HepG2 (cell line): Measurements from ENCODE around the gene ULK4. TPM values are rescaled to one million over a fixed set of nuclear protein-coding genes. Genes with fewer than 3 reads are reported as not detected.

Experiments
- CTCF ChIP-seq: sonication (generic); formaldehyde crosslinking; IDR thresholded peaks from 2 replicates; pipeline ENCODE4 v1.5.0; 2020; ENCODE audit warnings: mild to moderate bottlenecking, missing genetic modification reagents, moderate library complexity
- ETV5 ChIP-seq: IDR thresholded peaks from 2 replicates; pipeline ENCODE4 v1.6.1; 2018; ENCODE audit warnings: missing biosample characterization, missing genetic modification reagents, inconsistent platforms, borderline replicate concordance
- FOXO1 ChIP-seq: sonication (generic); formaldehyde crosslinking; IDR thresholded peaks from 2 replicates; pipeline ENCODE4 v1.4.0; 2020; ENCODE audit warnings: missing genetic modification reagents
- GFI1 ChIP-seq: sonication (generic); formaldehyde crosslinking; IDR thresholded peaks from 2 replicates; pipeline ENCODE4 v1.5.0; 2020; ENCODE audit warnings: missing genetic modification reagents, mild to moderate bottlenecking, borderline replicate concordance
- HDAC2 ChIP-seq: sonication (generic); formaldehyde crosslinking; IDR thresholded peaks from 2 replicates; pipeline ENCODE4 v1.4.0; 2020; ENCODE audit warnings: missing genetic modification reagents
- IKZF4 ChIP-seq: sonication (generic); formaldehyde crosslinking; IDR thresholded peaks from 2 replicates; pipeline ENCODE4 v1.5.1; 2020; ENCODE audit warnings: borderline replicate concordance, mild to moderate bottlenecking, low read depth, missing genetic modification reagents; ENCODE audit errors: not compliant biosample characterization
- IRF1 ChIP-seq: sonication (generic); formaldehyde crosslinking; IDR thresholded peaks from 2 replicates; pipeline ENCODE4 v1.4.0; 2020; ENCODE audit warnings: low read depth, mild to moderate bottlenecking, missing genetic modification reagents
- KMT2A ChIP-seq: sonication (generic); formaldehyde crosslinking; IDR thresholded peaks from 2 replicates; pipeline ENCODE4 v1.4.0; 2020; ENCODE audit warnings: missing genetic modification reagents
- MAFF ChIP-seq: IDR thresholded peaks from 2 replicates; pipeline ENCODE4 v1.6.1; 2011; ENCODE audit warnings: low read depth, low read length, improper control_type of control experiment
- MLX ChIP-seq: IDR thresholded peaks from 2 replicates; pipeline ENCODE4 v1.6.1; 2016
- MXD4 ChIP-seq: IDR thresholded peaks from 2 replicates; pipeline ENCODE4 v1.6.1; 2016; ENCODE audit warnings: mild to moderate bottlenecking, missing biosample characterization, missing genetic modification reagents
- NR2C2 ChIP-seq: sonication (generic); formaldehyde crosslinking; IDR thresholded peaks from 2 replicates; pipeline ENCODE4 v1.4.0; 2020; ENCODE audit warnings: missing genetic modification reagents, mild to moderate bottlenecking, moderate library complexity, borderline replicate concordance
- POLR2G ChIP-seq: fragments of 200-400 bp; formaldehyde crosslinking; IDR thresholded peaks from 2 replicates; pipeline ENCODE4 v1.6.1; 2018; ENCODE audit warnings: mild to moderate bottlenecking, low read depth, low read length, moderate library complexity
- RBM22 ChIP-seq: fragments of 200-400 bp; formaldehyde crosslinking; optimal IDR thresholded peaks from 2 replicates; pipeline ENCODE3; 2017; ENCODE audit warnings: mild to moderate bottlenecking, low read length, moderate library complexity
- SMAD3 ChIP-seq: sonication (generic); formaldehyde crosslinking; IDR thresholded peaks from 2 replicates; pipeline ENCODE4 v1.4.0; 2020; ENCODE audit warnings: missing genetic modification reagents
- SRY ChIP-seq: sonication (generic); formaldehyde crosslinking; IDR thresholded peaks from 2 replicates; pipeline ENCODE4 v1.8.0; 2022; ENCODE audit warnings: mild to moderate bottlenecking, missing genetic modification reagents
- ZBTB43 ChIP-seq: sonication (generic); formaldehyde crosslinking; conservative IDR thresholded peaks from 2 replicates; pipeline ENCODE4 v1.4.0; 2020; ENCODE audit warnings: missing genetic modification reagents
- ZBTB7A ChIP-seq: sonication (generic); formaldehyde crosslinking; IDR thresholded peaks from 2 replicates; pipeline ENCODE4 v1.8.0; 2022; ENCODE audit warnings: mild to moderate bottlenecking, missing genetic modification reagents
- ZNF101 ChIP-seq: sonication (generic); formaldehyde crosslinking; IDR thresholded peaks from 2 replicates; pipeline ENCODE4 v1.4.0; 2020; ENCODE audit warnings: mild to moderate bottlenecking, low read depth, missing genetic modification reagents, borderline replicate concordance
- ZNF232 ChIP-seq: sonication (generic); formaldehyde crosslinking; IDR thresholded peaks from 2 replicates; pipeline ENCODE4 v1.4.0; 2020; ENCODE audit warnings: missing genetic modification reagents, borderline replicate concordance
- ZNF256 ChIP-seq: sonication (generic); formaldehyde crosslinking; conservative IDR thresholded peaks from 2 replicates; pipeline ENCODE4 v1.4.0; 2020; ENCODE audit warnings: missing genetic modification reagents
- ZNF34 ChIP-seq: sonication (generic); formaldehyde crosslinking; IDR thresholded peaks from 2 replicates; pipeline ENCODE4 v1.4.0; 2020; ENCODE audit warnings: mild to moderate bottlenecking, missing genetic modification reagents, borderline replicate concordance
- ZNF549 ChIP-seq: sonication (generic); formaldehyde crosslinking; IDR thresholded peaks from 2 replicates; pipeline ENCODE4 v1.5.0; 2020; ENCODE audit warnings: missing genetic modification reagents
- ZNF607 ChIP-seq: sonication (generic); formaldehyde crosslinking; IDR thresholded peaks from 2 replicates; pipeline ENCODE4 v1.5.1; 2020; ENCODE audit warnings: missing genetic modification reagents, mild to moderate bottlenecking, borderline replicate concordance
- ZNF629 ChIP-seq: sonication (generic); formaldehyde crosslinking; conservative IDR thresholded peaks from 2 replicates; pipeline ENCODE4 v1.5.0; 2020; ENCODE audit warnings: missing genetic modification reagents
- ZNF772 ChIP-seq: sonication (generic); formaldehyde crosslinking; IDR thresholded peaks from 2 replicates; pipeline ENCODE4 v1.5.0; 2020; ENCODE audit warnings: mild to moderate bottlenecking, missing genetic modification reagents
- polyA plus RNA-seq, 8 experiments: library from polyadenylated mRNA; depleted of rRNA in 3 of 8; stranded (reverse) in 7 of 8; unstranded in 1 of 8; fragments of >200 nt; fragmentation: Illumina TruSeq in 4 of 8; extraction: Trizol in 4 of 8; gene quantifications; 2 replicates each; pipeline versions ENCODE4 v1.2.1 to v1.2.3, GENCODE V29; 2011 to 2016; ENCODE audit warnings: low read depth in 4 of 8, missing spikeins in 1 of 8, mixed read lengths in 1 of 8; ENCODE audit not compliant: insufficient read depth in 1 of 8
- total RNA-seq, 5 experiments: library from RNA; depleted of rRNA; stranded (reverse); fragments of >200 nt; fragmentation: Illumina TruSeq; extraction: Trizol; gene quantifications; 2 replicates each; pipeline ENCODE4 v1.2.3, GENCODE V29; 2016; ENCODE audit warnings: low read depth in 1 of 5

ULK4 gene
- total and polyA plus RNA-seq, 2 of the 13 experiments (the other 11 are each of a cell fraction or from before 2014, with no cell fraction given), result 6.7 to 11.8 TPM

GRCh38 chr3:41198950-41199865 is 762.7 kb downstream of the ULK4 start, which contains the start of gene CTNNB1 (continued):
- no peak for TF ChIP-seq CTCF (CRISPR knock-in tag)
- TF ChIP-seq IRF1 (CRISPR knock-in tag), result no peak
- no peak for TF ChIP-seq MAFF
- TF ChIP-seq RBM22, result peak; percentile 75
- TF ChIP-seq ZNF607, result peak; percentile 55
- TF ChIP-seq IKZF4 (CRISPR knock-in tag), result no peak
- peak; percentile 89 for TF ChIP-seq HDAC2 (CRISPR knock-in tag)
- TF ChIP-seq POLR2G, result peak; percentile 99
- peak; percentile 60 for TF ChIP-seq ETV5
- peak; percentile 79; the same call in 1 of the 2 replicates for TF ChIP-seq SRY
- TF ChIP-seq ZNF34 (CRISPR knock-in tag), result no peak
- peak; percentile 94 for TF ChIP-seq SMAD3 (CRISPR knock-in tag)
- peak; percentile 71 for TF ChIP-seq FOXO1
- no peak for TF ChIP-seq GFI1 (CRISPR knock-in tag)
- TF ChIP-seq ZNF256, result peak; percentile 62; the same call in 1 of the 2 replicates
- TF ChIP-seq MXD4 (CRISPR knock-in tag), result 0 out of 2 replicates have a peak, but pooled peaks have one; percentile 67
- TF ChIP-seq MLX (CRISPR knock-in tag), result no peak
- TF ChIP-seq NR2C2 (CRISPR knock-in tag), result peak; percentile 84
- TF ChIP-seq ZBTB7A (CRISPR knock-in tag), result peak; percentile 93
- peak; percentile 43; the same call in 1 of the 2 replicates for TF ChIP-seq ZNF629 (CRISPR knock-in tag)
- peak; percentile 85; the same call in 1 of the 2 replicates for TF ChIP-seq ZNF232 (CRISPR knock-in tag)
- no peak for TF ChIP-seq ZNF549 (CRISPR knock-in tag)
- peak; percentile 89 for TF ChIP-seq ZNF772 (CRISPR knock-in tag)
- no peak for TF ChIP-seq ZNF101 (CRISPR knock-in tag)
- 0 out of 2 replicates have a peak, but pooled peaks have one; percentile 58 for TF ChIP-seq ZBTB43
- peak; percentile 92 for TF ChIP-seq KMT2A
